B cell (primary cell): ENCODE measurements around the gene TMEM150C.
"Not testable (repeated sequence)": the region's sequence is repeated elsewhere in the genome, so short reads cannot be mapped to it uniquely, and the experiment has no call there.

Experiments
- EZH2 ChIP-seq: IDR thresholded peaks from 2 replicates; pipeline ENCODE4 v1.6.1; 2012; ENCODE audit warnings: borderline replicate concordance, low read depth, mild to moderate bottlenecking, moderate library complexity, low read length; ENCODE audit not compliant: insufficient read depth, poor library complexity, severe bottlenecking
- TF ChIP-seq, protein P1 (sequence below): fragments of 200-600 bp; IDR thresholded peaks from one replicate; pipeline ENCODE4 v1.8.0; 2022; ENCODE audit warnings: antibody characterized with exemption, mild to moderate bottlenecking

- TF ChIP-seq, protein P1, sequence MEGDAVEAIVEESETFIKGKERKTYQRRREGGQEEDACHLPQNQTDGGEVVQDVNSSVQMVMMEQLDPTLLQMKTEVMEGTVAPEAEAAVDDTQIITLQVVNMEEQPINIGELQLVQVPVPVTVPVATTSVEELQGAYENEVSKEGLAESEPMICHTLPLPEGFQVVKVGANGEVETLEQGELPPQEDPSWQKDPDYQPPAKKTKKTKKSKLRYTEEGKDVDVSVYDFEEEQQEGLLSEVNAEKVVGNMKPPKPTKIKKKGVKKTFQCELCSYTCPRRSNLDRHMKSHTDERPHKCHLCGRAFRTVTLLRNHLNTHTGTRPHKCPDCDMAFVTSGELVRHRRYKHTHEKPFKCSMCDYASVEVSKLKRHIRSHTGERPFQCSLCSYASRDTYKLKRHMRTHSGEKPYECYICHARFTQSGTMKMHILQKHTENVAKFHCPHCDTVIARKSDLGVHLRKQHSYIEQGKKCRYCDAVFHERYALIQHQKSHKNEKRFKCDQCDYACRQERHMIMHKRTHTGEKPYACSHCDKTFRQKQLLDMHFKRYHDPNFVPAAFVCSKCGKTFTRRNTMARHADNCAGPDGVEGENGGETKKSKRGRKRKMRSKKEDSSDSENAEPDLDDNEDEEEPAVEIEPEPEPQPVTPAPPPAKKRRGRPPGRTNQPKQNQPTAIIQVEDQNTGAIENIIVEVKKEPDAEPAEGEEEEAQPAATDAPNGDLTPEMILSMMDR, result not testable (repeated sequence)
- TF ChIP-seq EZH2, result not testable (repeated sequence)
These were observed 85.9 kb downstream of the TMEM150C start for GRCh38 chr4:82475931-82476330.
